ENCODE results near the gene RTKN2.

DNA sequence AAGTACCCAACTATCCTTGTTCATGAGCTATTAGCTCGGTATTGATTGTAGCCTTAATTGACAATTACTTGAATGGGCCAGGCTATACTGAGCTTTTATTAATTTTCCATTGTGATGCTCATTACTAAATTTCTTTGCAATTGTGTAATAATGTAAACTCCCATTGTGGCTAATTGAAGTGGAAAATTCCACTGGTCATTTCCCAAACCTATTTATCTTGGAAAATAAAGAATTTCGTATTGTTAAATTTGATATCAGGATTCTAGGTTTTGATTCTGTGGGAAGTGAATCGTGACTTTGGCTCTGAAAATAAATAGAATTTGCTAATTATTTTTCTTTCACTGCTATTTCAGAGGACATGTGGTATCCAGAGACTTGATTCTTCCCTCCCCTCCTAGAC lies 111.0 kb downstream of the RTKN2 start:
- TF ChIP-seq, protein P1, sequence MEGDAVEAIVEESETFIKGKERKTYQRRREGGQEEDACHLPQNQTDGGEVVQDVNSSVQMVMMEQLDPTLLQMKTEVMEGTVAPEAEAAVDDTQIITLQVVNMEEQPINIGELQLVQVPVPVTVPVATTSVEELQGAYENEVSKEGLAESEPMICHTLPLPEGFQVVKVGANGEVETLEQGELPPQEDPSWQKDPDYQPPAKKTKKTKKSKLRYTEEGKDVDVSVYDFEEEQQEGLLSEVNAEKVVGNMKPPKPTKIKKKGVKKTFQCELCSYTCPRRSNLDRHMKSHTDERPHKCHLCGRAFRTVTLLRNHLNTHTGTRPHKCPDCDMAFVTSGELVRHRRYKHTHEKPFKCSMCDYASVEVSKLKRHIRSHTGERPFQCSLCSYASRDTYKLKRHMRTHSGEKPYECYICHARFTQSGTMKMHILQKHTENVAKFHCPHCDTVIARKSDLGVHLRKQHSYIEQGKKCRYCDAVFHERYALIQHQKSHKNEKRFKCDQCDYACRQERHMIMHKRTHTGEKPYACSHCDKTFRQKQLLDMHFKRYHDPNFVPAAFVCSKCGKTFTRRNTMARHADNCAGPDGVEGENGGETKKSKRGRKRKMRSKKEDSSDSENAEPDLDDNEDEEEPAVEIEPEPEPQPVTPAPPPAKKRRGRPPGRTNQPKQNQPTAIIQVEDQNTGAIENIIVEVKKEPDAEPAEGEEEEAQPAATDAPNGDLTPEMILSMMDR (IDR thresholded peaks at IDR 0.05; ENCODE audit: low read depth, low read length, missing input control), result no peak
- TF ChIP-seq, protein P2, sequence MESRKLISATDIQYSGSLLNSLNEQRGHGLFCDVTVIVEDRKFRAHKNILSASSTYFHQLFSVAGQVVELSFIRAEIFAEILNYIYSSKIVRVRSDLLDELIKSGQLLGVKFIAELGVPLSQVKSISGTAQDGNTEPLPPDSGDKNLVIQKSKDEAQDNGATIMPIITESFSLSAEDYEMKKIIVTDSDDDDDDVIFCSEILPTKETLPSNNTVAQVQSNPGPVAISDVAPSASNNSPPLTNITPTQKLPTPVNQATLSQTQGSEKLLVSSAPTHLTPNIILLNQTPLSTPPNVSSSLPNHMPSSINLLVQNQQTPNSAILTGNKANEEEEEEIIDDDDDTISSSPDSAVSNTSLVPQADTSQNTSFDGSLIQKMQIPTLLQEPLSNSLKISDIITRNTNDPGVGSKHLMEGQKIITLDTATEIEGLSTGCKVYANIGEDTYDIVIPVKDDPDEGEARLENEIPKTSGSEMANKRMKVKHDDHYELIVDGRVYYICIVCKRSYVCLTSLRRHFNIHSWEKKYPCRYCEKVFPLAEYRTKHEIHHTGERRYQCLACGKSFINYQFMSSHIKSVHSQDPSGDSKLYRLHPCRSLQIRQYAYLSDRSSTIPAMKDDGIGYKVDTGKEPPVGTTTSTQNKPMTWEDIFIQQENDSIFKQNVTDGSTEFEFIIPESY (IDR thresholded peaks at IDR 0.05), result no peak
- TF ChIP-seq, protein P3, sequence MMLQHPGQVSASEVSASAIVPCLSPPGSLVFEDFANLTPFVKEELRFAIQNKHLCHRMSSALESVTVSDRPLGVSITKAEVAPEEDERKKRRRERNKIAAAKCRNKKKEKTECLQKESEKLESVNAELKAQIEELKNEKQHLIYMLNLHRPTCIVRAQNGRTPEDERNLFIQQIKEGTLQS (IDR thresholded peaks at IDR 0.05), result no peak
- TF ChIP-seq YY1 (IDR thresholded peaks at IDR 0.05) (no peak), GABPA (IDR thresholded peaks at IDR 0.05 in 1 of 2, conservative IDR thresholded peaks at IDR 0.05 in 1 of 2) (no peak), RAD21 (IDR thresholded peaks at IDR 0.05) (no peak), JUND (IDR thresholded peaks at IDR 0.05) (no peak), TAF1 (conservative IDR thresholded peaks at IDR 0.05) (no peak), HNF4A (conservative IDR thresholded peaks at IDR 0.05) (no peak)
- TF ChIP-seq, protein P4, sequence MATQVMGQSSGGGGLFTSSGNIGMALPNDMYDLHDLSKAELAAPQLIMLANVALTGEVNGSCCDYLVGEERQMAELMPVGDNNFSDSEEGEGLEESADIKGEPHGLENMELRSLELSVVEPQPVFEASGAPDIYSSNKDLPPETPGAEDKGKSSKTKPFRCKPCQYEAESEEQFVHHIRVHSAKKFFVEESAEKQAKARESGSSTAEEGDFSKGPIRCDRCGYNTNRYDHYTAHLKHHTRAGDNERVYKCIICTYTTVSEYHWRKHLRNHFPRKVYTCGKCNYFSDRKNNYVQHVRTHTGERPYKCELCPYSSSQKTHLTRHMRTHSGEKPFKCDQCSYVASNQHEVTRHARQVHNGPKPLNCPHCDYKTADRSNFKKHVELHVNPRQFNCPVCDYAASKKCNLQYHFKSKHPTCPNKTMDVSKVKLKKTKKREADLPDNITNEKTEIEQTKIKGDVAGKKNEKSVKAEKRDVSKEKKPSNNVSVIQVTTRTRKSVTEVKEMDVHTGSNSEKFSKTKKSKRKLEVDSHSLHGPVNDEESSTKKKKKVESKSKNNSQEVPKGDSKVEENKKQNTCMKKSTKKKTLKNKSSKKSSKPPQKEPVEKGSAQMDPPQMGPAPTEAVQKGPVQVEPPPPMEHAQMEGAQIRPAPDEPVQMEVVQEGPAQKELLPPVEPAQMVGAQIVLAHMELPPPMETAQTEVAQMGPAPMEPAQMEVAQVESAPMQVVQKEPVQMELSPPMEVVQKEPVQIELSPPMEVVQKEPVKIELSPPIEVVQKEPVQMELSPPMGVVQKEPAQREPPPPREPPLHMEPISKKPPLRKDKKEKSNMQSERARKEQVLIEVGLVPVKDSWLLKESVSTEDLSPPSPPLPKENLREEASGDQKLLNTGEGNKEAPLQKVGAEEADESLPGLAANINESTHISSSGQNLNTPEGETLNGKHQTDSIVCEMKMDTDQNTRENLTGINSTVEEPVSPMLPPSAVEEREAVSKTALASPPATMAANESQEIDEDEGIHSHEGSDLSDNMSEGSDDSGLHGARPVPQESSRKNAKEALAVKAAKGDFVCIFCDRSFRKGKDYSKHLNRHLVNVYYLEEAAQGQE (IDR thresholded peaks at IDR 0.05), result no peak
- TF ChIP-seq, protein P5, sequence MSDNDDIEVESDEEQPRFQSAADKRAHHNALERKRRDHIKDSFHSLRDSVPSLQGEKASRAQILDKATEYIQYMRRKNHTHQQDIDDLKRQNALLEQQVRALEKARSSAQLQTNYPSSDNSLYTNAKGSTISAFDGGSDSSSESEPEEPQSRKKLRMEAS (IDR thresholded peaks at IDR 0.05), result no peak

Measured in liver (tissue), 3 donors.